IMR-90 (cell line): ENCODE measurements around the gene PHF11.

ENCODE experiments used
- BHLHE40 ChIP-seq: fragments of 150-350 bp; IDR thresholded peaks from 2 replicates; pipeline ENCODE4 v1.6.1; 2016; ENCODE audit warnings: mild to moderate bottlenecking, low read depth, low read length
- CEBPB ChIP-seq: IDR thresholded peaks from 2 replicates; pipeline ENCODE4 v1.6.1; 2012; ENCODE audit warnings: low read depth, low read length, improper control_type of control experiment
- FOS ChIP-seq: fragments of 150-350 bp; IDR thresholded peaks from 2 replicates; pipeline ENCODE4 v1.6.1; 2016; ENCODE audit warnings: low read depth, low read length
- MAFK ChIP-seq: IDR thresholded peaks from 2 replicates; pipeline ENCODE4 v1.6.1; 2012; ENCODE audit warnings: low read depth, low read length, improper control_type of control experiment
- MAZ ChIP-seq: IDR thresholded peaks from 2 replicates; pipeline ENCODE4 v1.6.1; 2012; ENCODE audit warnings: low read depth, mild to moderate bottlenecking, low read length, improper control_type of control experiment, moderate library complexity, borderline replicate concordance
- MXI1 ChIP-seq: IDR thresholded peaks from 2 replicates; pipeline ENCODE4 v1.6.1; 2012; ENCODE audit warnings: low read depth, mild to moderate bottlenecking, low read length, moderate library complexity, borderline replicate concordance
- POLR2A ChIP-seq: IDR thresholded peaks from 2 replicates; pipeline ENCODE4 v1.6.1; 2012; ENCODE audit warnings: mild to moderate bottlenecking, low read depth, low read length
- RAD21 ChIP-seq: IDR thresholded peaks from 2 replicates; pipeline ENCODE4 v1.6.1; 2012; ENCODE audit warnings: low read length, improper control_type of control experiment
- RCOR1 ChIP-seq: IDR thresholded peaks from 2 replicates; pipeline ENCODE4 v1.6.1; 2012; ENCODE audit warnings: mild to moderate bottlenecking, low read length, improper control_type of control experiment; ENCODE audit not compliant: insufficient replicate concordance
- SMC3 ChIP-seq: fragments of 150-350 bp; IDR thresholded peaks from 2 replicates; pipeline ENCODE4 v1.6.1; 2016; ENCODE audit warnings: low read depth, mild to moderate bottlenecking, antibody characterized with exemption, low read length, moderate library complexity
- TF ChIP-seq, protein P1 (sequence below): conservative IDR thresholded peaks from 2 replicates; pipeline ENCODE4 v1.5.1; 2012; ENCODE audit warnings: mild to moderate bottlenecking, low read depth, low read length, improper control_type of control experiment
- TF ChIP-seq, protein P2 (sequence below): fragments of 150-350 bp; IDR thresholded peaks from 2 replicates; pipeline ENCODE4 v1.6.1; 2016; ENCODE audit warnings: low read depth, mild to moderate bottlenecking, low read length, moderate library complexity, borderline replicate concordance

DNA sequence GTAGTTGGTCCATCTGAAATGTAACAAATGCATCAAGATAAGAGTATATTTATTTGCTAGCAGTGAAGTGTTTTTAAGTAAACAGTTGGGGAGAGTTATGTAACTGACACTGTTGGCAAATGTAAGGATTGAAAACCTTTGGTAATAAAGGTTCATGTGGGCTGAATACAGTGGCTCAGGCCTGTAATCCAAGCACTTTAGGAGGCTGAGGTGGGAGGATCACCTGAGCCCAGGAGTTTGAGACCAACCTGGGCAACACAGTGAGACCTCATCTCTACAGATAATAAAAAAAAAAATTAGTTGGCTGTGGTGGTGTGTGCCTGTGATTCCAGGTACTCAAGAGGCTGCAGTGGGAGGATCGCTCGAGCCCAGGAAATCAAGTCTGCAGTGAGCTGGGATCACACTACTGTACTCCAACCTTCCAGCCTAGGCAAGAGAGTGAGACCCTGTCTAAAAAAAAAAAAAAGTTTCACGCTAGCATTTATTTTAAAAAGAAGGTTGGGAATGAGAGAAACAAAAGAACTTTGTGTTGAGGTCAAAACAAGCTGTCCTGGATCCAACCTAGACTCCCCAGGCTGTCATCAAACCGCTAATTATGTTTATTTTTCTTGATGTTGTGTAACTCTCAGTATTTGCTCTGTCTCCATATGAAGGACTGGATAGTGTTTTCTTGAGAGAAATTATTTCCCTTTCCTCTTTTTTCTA is 31.0 kb upstream of the PHF11 start:
- TF ChIP-seq MAZ, result no peak
- TF ChIP-seq MAFK, result no peak
- TF ChIP-seq POLR2A, result no peak
- TF ChIP-seq, protein P1, sequence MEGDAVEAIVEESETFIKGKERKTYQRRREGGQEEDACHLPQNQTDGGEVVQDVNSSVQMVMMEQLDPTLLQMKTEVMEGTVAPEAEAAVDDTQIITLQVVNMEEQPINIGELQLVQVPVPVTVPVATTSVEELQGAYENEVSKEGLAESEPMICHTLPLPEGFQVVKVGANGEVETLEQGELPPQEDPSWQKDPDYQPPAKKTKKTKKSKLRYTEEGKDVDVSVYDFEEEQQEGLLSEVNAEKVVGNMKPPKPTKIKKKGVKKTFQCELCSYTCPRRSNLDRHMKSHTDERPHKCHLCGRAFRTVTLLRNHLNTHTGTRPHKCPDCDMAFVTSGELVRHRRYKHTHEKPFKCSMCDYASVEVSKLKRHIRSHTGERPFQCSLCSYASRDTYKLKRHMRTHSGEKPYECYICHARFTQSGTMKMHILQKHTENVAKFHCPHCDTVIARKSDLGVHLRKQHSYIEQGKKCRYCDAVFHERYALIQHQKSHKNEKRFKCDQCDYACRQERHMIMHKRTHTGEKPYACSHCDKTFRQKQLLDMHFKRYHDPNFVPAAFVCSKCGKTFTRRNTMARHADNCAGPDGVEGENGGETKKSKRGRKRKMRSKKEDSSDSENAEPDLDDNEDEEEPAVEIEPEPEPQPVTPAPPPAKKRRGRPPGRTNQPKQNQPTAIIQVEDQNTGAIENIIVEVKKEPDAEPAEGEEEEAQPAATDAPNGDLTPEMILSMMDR, result no peak
- TF ChIP-seq FOS, result no peak
- TF ChIP-seq BHLHE40, result no peak
- no peak for TF ChIP-seq RAD21
- peak; percentile 56 for TF ChIP-seq CEBPB
- no peak for TF ChIP-seq MXI1
- TF ChIP-seq, protein P2, sequence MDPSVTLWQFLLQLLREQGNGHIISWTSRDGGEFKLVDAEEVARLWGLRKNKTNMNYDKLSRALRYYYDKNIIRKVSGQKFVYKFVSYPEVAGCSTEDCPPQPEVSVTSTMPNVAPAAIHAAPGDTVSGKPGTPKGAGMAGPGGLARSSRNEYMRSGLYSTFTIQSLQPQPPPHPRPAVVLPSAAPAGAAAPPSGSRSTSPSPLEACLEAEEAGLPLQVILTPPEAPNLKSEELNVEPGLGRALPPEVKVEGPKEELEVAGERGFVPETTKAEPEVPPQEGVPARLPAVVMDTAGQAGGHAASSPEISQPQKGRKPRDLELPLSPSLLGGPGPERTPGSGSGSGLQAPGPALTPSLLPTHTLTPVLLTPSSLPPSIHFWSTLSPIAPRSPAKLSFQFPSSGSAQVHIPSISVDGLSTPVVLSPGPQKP, result no peak
- no peak for TF ChIP-seq RCOR1
- TF ChIP-seq SMC3, result no peak
